RWPE2 (cell line): ENCODE measurements around the gene SLC35D2.

Source experiments
- ATAC-seq: fragments of 200-7000 bp; cut with Tn5 transposase; 3 replicates; pipeline ENCODE4 v1.9.1; 2021; ENCODE audit warnings: low read depth
- DNase-seq: peaks from one replicate; pipeline ENCODE4 v3.0.0-alpha.2; 2020; ENCODE audit warnings: low spot score
- H3K27ac ChIP-seq: fragments of 450-650 bp; 2 replicates; pipeline ENCODE4 v1.5.1; 2017; ENCODE audit warnings: mild to moderate bottlenecking; ENCODE audit not compliant: poor library complexity, severe bottlenecking
- H3K27me3 ChIP-seq: fragments of 250-450 bp; sonication (Bioruptor Pico); 2 replicates; pipeline ENCODE4 v1.5.1; 2021; ENCODE audit warnings: mild to moderate bottlenecking, moderate library complexity; ENCODE audit not compliant: insufficient read depth, poor library complexity, severe bottlenecking
- H3K36me3 ChIP-seq: fragments of 250-450 bp; sonication (Bioruptor Pico); 2 replicates; pipeline ENCODE4 v1.5.1; 2020; ENCODE audit warnings: low read depth, mild to moderate bottlenecking, moderate library complexity
- H3K4me1 ChIP-seq: fragments of 250-450 bp; sonication (Bioruptor Pico); 2 replicates; pipeline ENCODE4 v1.5.1; 2021; ENCODE audit warnings: mild to moderate bottlenecking, moderate library complexity; ENCODE audit not compliant: insufficient read depth, poor library complexity, severe bottlenecking
- H3K4me3 ChIP-seq: fragments of 250-450 bp; sonication (Bioruptor Pico); 2 replicates; pipeline ENCODE4 v1.5.1; 2021; ENCODE audit warnings: mild to moderate bottlenecking, moderate library complexity; ENCODE audit not compliant: severe bottlenecking
- H3K9me3 ChIP-seq: fragments of 250-450 bp; sonication (Bioruptor Pico); 2 replicates; pipeline ENCODE4 v1.5.1; 2021; ENCODE audit warnings: mild to moderate bottlenecking, moderate library complexity; ENCODE audit not compliant: severe bottlenecking
- TF ChIP-seq, protein P1 (sequence below): fragments of 450-650 bp; IDR thresholded peaks from one replicate; pipeline ENCODE4 v1.5.1; 2017; ENCODE audit warnings: mild to moderate bottlenecking, moderate library complexity; ENCODE audit not compliant: poor library complexity, severe bottlenecking

The SLC35D2 gene

DNA sequence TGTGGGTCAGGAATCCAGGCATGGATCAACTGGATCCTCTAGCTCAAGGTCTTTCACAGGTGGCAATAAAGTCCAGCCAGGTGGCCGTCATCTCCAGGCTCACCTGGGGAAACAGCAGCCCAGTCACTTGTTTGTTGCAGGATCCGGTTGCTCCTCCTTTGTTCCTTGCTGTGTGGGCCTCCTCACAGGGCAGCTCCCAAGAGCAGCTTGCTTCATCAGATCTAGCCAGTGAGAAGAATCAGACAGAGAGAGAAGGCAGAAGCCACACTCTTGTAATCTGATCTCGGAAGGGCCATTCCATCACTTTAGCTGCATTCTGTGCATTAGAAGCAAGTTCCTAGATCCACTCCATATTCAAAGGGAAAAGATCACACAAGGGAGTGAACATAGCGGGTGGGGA is 78.3 kb downstream of the SLC35D2 start:
- Histone ChIP-seq H3K27me3 (no peaks in the 10 kb centered on the region), H3K4me1 (peaks cover 20% of the 10 kb centered on the region), H3K36me3 (no peaks in the 10 kb centered on the region), H3K9me3 (peaks cover 4% of the 10 kb centered on the region), H3K4me3 (no peak overlapping the region), H3K27ac (no peak overlapping the region)
- DNase-seq (no peak), ATAC-seq (no peak)
- TF ChIP-seq, protein P1, sequence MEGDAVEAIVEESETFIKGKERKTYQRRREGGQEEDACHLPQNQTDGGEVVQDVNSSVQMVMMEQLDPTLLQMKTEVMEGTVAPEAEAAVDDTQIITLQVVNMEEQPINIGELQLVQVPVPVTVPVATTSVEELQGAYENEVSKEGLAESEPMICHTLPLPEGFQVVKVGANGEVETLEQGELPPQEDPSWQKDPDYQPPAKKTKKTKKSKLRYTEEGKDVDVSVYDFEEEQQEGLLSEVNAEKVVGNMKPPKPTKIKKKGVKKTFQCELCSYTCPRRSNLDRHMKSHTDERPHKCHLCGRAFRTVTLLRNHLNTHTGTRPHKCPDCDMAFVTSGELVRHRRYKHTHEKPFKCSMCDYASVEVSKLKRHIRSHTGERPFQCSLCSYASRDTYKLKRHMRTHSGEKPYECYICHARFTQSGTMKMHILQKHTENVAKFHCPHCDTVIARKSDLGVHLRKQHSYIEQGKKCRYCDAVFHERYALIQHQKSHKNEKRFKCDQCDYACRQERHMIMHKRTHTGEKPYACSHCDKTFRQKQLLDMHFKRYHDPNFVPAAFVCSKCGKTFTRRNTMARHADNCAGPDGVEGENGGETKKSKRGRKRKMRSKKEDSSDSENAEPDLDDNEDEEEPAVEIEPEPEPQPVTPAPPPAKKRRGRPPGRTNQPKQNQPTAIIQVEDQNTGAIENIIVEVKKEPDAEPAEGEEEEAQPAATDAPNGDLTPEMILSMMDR = no peak

DNA sequence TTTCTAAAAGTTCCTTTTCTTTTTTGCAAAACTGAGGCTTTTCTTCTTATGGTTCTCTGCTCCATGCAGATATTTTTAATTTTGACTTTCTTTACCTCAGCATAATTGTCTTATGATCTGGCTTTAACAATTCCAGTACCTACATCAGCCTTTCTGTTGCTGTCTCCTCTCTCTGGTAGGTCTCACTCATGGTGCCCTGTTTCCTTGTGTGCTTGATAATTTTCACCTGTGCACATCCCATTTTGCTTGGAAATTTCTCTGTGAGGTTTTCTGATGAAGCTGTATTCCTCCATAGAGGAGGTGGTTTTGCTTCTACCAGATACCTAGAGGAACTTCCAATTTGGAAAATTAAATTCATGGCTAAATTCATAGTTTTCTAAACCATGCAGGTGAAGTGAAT is 79.3 kb downstream of the SLC35D2 start:
- peaks cover 29% of the 10 kb centered on the region for H3K4me1 ChIP-seq
- DNase-seq (no peak), ATAC-seq (no peak)
- H3K36me3 ChIP-seq = no peaks in the 10 kb centered on the region
- TF ChIP-seq, protein P1 = no peak
- peaks cover 4% of the 10 kb centered on the region for H3K9me3 ChIP-seq
- no peak overlapping the region for H3K27ac ChIP-seq
- H3K27me3 ChIP-seq = no peaks in the 10 kb centered on the region
- no peak overlapping the region for H3K4me3 ChIP-seq

DNA sequence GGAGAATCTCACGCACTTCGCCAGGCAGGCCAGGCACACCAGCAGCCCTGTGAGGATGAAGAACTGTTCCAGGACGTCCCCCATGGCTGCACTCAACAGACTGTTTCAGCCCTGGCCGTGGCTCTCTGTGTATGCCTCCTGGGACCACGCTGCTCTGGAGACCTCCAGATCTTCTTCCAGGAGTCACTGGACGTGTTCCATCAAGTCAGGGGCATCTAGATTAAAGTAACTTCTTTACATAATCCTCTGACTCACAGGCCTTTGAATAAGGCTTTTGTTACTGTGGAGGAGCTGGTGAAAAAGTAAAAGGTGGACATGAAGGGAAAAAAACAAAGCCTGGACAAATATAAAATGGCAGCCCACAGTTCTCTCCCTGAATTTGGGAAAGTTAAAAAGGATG is 81.5 kb downstream of the SLC35D2 start, which contains the start of gene HSD17B3:
Gene HSD17B3, minus strand, starts transcription at position 156 of the 400 bp plus-strand sequence. Its CDS starts 72 bp downstream, at position 84.
- Histone ChIP-seq H3K4me1 (peaks cover 32% of the 10 kb centered on the region), H3K4me3 (no peak within 1 kb of the TSS), H3K9me3 (peaks cover 4% of the 10 kb centered on the region), H3K27me3 (no peaks in the 10 kb centered on the region), H3K36me3 (no peaks in the 10 kb centered on the region), H3K27ac (peak within 1 kb of the TSS; percentile 67)
- no peak for DNase-seq
- ATAC-seq = peak; percentile 57
- TF ChIP-seq, protein P1 = no peak

DNA sequence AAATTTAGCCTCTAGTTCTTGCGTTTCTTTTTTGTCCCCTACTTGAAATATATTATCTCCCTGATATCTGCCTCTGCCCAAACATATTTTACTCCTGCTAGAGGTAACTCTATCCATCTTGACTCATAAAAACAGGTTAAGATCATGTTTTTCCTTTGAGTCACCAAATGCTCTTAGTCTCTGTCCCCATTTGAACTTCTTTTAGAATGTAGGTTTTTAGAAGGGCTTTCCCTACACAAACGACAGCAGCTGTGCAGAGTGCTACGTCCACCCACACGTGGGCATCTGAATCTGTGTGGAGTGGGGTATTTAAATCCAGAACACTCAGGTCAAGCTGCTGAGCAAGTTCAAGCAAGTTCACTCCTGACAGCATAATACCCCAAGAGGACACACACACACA is 83.7 kb downstream of the SLC35D2 start:
- peaks cover 32% of the 10 kb centered on the region for H3K4me1 ChIP-seq
- H3K4me3 ChIP-seq = no peak overlapping the region
- DNase-seq (no peak), ATAC-seq (peak; percentile 92)
- H3K27me3 ChIP-seq = no peaks in the 10 kb centered on the region
- no peaks in the 10 kb centered on the region for H3K36me3 ChIP-seq
- H3K9me3 ChIP-seq = peaks cover 4% of the 10 kb centered on the region
- TF ChIP-seq, protein P1 = no peak
- peak overlapping the region; percentile 67 for H3K27ac ChIP-seq

DNA sequence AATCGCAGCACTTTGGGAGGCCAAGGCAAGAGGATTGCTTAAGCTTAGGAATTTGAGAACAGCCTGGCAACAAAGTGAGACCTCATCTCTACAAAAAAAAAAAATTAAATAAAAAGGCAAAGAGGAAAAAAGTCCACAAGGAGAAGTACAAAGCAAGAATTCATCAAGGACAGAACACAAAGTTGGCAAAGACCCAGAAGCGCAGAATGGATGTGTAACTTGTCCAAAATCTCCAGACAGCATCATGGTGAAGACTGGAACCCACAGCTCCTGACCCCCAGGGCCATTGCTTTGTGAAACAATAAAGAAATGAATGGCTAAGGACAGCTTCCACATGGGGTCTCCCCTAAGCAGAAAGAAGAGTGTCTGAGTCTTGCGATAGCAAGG is 89.4 kb downstream of the SLC35D2 start:
- H3K4me3 ChIP-seq = no peak overlapping the region
- ATAC-seq (no peak), DNase-seq (no peak)
- H3K36me3 ChIP-seq = no peaks in the 10 kb centered on the region
- no peak overlapping the region for H3K27ac ChIP-seq
- H3K9me3 ChIP-seq = no peaks in the 10 kb centered on the region
- TF ChIP-seq, protein P1 = no peak
- peaks cover 2% of the 10 kb centered on the region for H3K4me1 ChIP-seq
- no peaks in the 10 kb centered on the region for H3K27me3 ChIP-seq
